Measurements from ENCODE around the gene POT1.

POT1 gene

GRCh38 chr7:124801330-124801895, 128.2 kb downstream of the POT1 start:
- no peak for DNase-seq

- no peak for DNase-seq
Observed at GRCh38 chr7:124800386-124800785, 129.2 kb downstream of the POT1 start.

GRCh38 chr7:124799448-124799847, 130.2 kb downstream of the POT1 start:
- no peak for DNase-seq

- DNase-seq = no peak
Observed at GRCh38 chr7:124796771-124797170, 132.9 kb downstream of the POT1 start.

GRCh38 chr7:124792696-124793095, 136.9 kb downstream of the POT1 start:
- no peak for DNase-seq

GRCh38 chr7:124792002-124792401, 137.6 kb downstream of the POT1 start:
- no peak for DNase-seq

GRCh38 chr7:124791426-124791825, 138.2 kb downstream of the POT1 start:
- DNase-seq = no peak

- no peak for DNase-seq
Observed at GRCh38 chr7:124790645-124791044, 139.0 kb downstream of the POT1 start.

GRCh38 chr7:124785994-124786393, 143.6 kb downstream of the POT1 start:
- no peak for DNase-seq

GRCh38 chr7:124784879-124785818, 144.5 kb downstream of the POT1 start:
- DNase-seq = no peak

GRCh38 chr7:124783271-124783670, 146.4 kb downstream of the POT1 start:
- no peak for DNase-seq

GRCh38 chr7:124781907-124782734, 147.5 kb downstream of the POT1 start:
- DNase-seq = no peak

GRCh38 chr7:124781418-124781817, 148.2 kb downstream of the POT1 start:
- DNase-seq = no peak

- DNase-seq = no peak
Observed at GRCh38 chr7:124780608-124781007, 149.0 kb downstream of the POT1 start.

- no peak for DNase-seq
Observed at GRCh38 chr7:124780056-124780455, 149.6 kb downstream of the POT1 start.

GRCh38 chr7:124779620-124780019, 150.0 kb downstream of the POT1 start:
- DNase-seq = no peak

- DNase-seq = no peak
Observed at GRCh38 chr7:124779194-124779593, 150.4 kb downstream of the POT1 start.

- no peak for DNase-seq
Observed at GRCh38 chr7:124777268-124777667, 152.4 kb downstream of the POT1 start.

GRCh38 chr7:124776153-124776552, 153.5 kb downstream of the POT1 start:
- DNase-seq = no peak

GRCh38 chr7:124775422-124775821, 154.2 kb downstream of the POT1 start:
- DNase-seq = no peak

- no peak for DNase-seq
Observed at GRCh38 chr7:124773938-124774337, 155.7 kb downstream of the POT1 start.

- DNase-seq = no peak
Observed at GRCh38 chr7:124773339-124773738, 156.3 kb downstream of the POT1 start.

Measured in central memory CD4-positive, alpha-beta T cell (primary cell).